HG03025 (cell line): ENCODE measurements around the gene KIF1A.

Source experiments
- ATAC-seq: cut with Tn5 transposase; IDR thresholded peaks from one replicate; pipeline ENCODE4 v1.9.1; 2021; ENCODE audit warnings: mild to moderate bottlenecking, moderate library complexity; ENCODE audit not compliant: unreplicated experiment, low FRiP score

Gene KIF1A

GRCh38 chr2:240723851-240724250 lies 96.2 kb downstream of the KIF1A start:
- ATAC-seq = no peak

GRCh38 chr2:240722796-240723735 lies 97.0 kb downstream of the KIF1A start:
- ATAC-seq = no peak

GRCh38 chr2:240722376-240722775 lies 97.6 kb downstream of the KIF1A start:
- ATAC-seq = no peak

GRCh38 chr2:240721596-240722180 lies 98.3 kb downstream of the KIF1A start:
- ATAC-seq = no peak

GRCh38 chr2:240720686-240721595 lies 99.1 kb downstream of the KIF1A start:
- no peak for ATAC-seq

GRCh38 chr2:240719676-240720545 lies 100.1 kb downstream of the KIF1A start:
- ATAC-seq = no peak

- ATAC-seq = no peak
These were observed 101.0 kb downstream of the KIF1A start for GRCh38 chr2:240718896-240719490.

GRCh38 chr2:240717681-240718581 lies 102.1 kb downstream of the KIF1A start:
- no peak for ATAC-seq

- ATAC-seq = no peak
These were observed 102.8 kb downstream of the KIF1A start for GRCh38 chr2:240717181-240717641.

GRCh38 chr2:240716130-240716798 lies 103.8 kb downstream of the KIF1A start:
- ATAC-seq = no peak

- ATAC-seq = no peak
These were observed 105.0 kb downstream of the KIF1A start for GRCh38 chr2:240714747-240715725.

GRCh38 chr2:240713928-240714746 lies 105.9 kb downstream of the KIF1A start:
- no peak for ATAC-seq

GRCh38 chr2:240713071-240713927 lies 106.7 kb downstream of the KIF1A start:
- no peak for ATAC-seq

- ATAC-seq = no peak
These were observed 107.9 kb downstream of the KIF1A start for GRCh38 chr2:240712121-240712520.

GRCh38 chr2:240711701-240712100 lies 108.3 kb downstream of the KIF1A start:
- ATAC-seq = no peak
